ENCODE results near the gene MCRIP2.
A peak's percentile ranks its signal among the peaks of the same experiment; 100 is the strongest.

Gene MCRIP2

GRCh38 chr16:660132-660458 lies 18.5 kb downstream of the MCRIP2 start:
- TF ChIP-seq CTCF (IDR thresholded peaks at IDR 0.05; ENCODE audit: borderline replicate concordance, insufficient read depth, low read depth, low read length): no peak

GRCh38 chr16:660459-661183 lies 19.0 kb downstream of the MCRIP2 start:
- H3K4me3 ChIP-seq (ENCODE audit: low read depth, low read length): no peak overlapping the region
- 0 out of 2 replicates have a peak, but pooled peaks have one; percentile 33 for TF ChIP-seq CTCF (IDR thresholded peaks at IDR 0.05; ENCODE audit: borderline replicate concordance, insufficient read depth, low read depth, low read length)

More at GRCh38 chr16:660132-660458, 18.5 kb downstream of the MCRIP2 start:
- no peak overlapping the region for H3K4me3 ChIP-seq (ENCODE audit: low read depth, low read length)

- no peak for TF ChIP-seq CTCF (IDR thresholded peaks at IDR 0.05; ENCODE audit: borderline replicate concordance, insufficient read depth, low read depth, low read length)
- no peak overlapping the region for H3K4me3 ChIP-seq (ENCODE audit: low read depth, low read length)
Observed at GRCh38 chr16:661184-661821, 19.7 kb downstream of the MCRIP2 start.

GRCh38 chr16:662095-662494 lies 20.5 kb downstream of the MCRIP2 start:
- H3K4me3 ChIP-seq (ENCODE audit: low read depth, low read length): no peak overlapping the region
- no peak for TF ChIP-seq CTCF (IDR thresholded peaks at IDR 0.05; ENCODE audit: borderline replicate concordance, insufficient read depth, low read depth, low read length)

GRCh38 chr16:662597-662996 lies 21.0 kb downstream of the MCRIP2 start:
- no peak overlapping the region for H3K4me3 ChIP-seq (ENCODE audit: low read depth, low read length)
- no peak for TF ChIP-seq CTCF (IDR thresholded peaks at IDR 0.05; ENCODE audit: borderline replicate concordance, insufficient read depth, low read depth, low read length)

- H3K4me3 ChIP-seq (ENCODE audit: low read depth, low read length): no peak overlapping the region
- TF ChIP-seq CTCF (IDR thresholded peaks at IDR 0.05; ENCODE audit: borderline replicate concordance, insufficient read depth, low read depth, low read length): no peak
Observed at GRCh38 chr16:666572-666971, 24.9 kb downstream of the MCRIP2 start.

Measured in GM12875 (cell line).